H1 (cell line): ENCODE data around the gene SNAPC3. TPM values are rescaled to one million over a fixed set of nuclear protein-coding genes. Genes with fewer than 3 reads are reported as not detected.

Experiments
- BCL11A ChIP-seq, 2 experiments: IDR thresholded peaks; one replicate each; pipeline ENCODE4 v1.6.1; 2011; ENCODE audit warnings: low read depth in 2 of 2, low read length in 2 of 2, mild to moderate bottlenecking in 2 of 2
- BRCA1 ChIP-seq: IDR thresholded peaks from 2 replicates; pipeline ENCODE4 v1.6.1; 2012; ENCODE audit warnings: low read depth, low read length, improper control_type of control experiment
- HDAC2 ChIP-seq, 2 experiments: fragments of 300-600 bp in 1 of 2; sonication (generic) in 1 of 2; IDR thresholded peaks; 2 replicates each; pipeline ENCODE4 v1.6.1; 2011 to 2012; ENCODE audit warnings: low read depth in 2 of 2, low read length in 2 of 2, mild to moderate bottlenecking in 2 of 2, moderate library complexity in 2 of 2, borderline replicate concordance in 1 of 2, inconsistent platforms in 1 of 2
- PHF8 ChIP-seq: fragments of 200-600 bp; sonication (generic); conservative IDR thresholded peaks from 2 replicates; pipeline ENCODE4 v1.7.1; 2012; ENCODE audit warnings: low read depth, mild to moderate bottlenecking, inconsistent platforms, low read length, moderate library complexity
- polyA plus RNA-seq, 7 experiments: library from polyadenylated mRNA; depleted of rRNA in 3 of 7; stranded (reverse) in 5 of 7; unstranded in 2 of 7; fragments of >200 nt in 5 of 7; fragments of 200-250 nt in 2 of 7; gene quantifications; 1 replicate in 5 of 7; 2 replicates in 1 of 7; 4 replicates in 1 of 7; pipeline versions ENCODE4 v1.2.1 to v1.2.3, GENCODE V29; 2011 to 2013; ENCODE audit warnings: missing spikeins in 2 of 7, mixed read lengths in 2 of 7
- total RNA-seq: library from RNA; stranded (reverse); fragmentation: NEBNext Ultra II Directional; extraction: Animal tissue kit (Norgen Biotek cat#: 25700); gene quantifications from 2 replicates; pipeline ENCODE4 v1.2.1, GENCODE V29; 2021
- TF ChIP-seq, protein P1 (sequence below): IDR thresholded peaks from 2 replicates; pipeline ENCODE4 v1.6.1; 2011; ENCODE audit warnings: low read depth, mild to moderate bottlenecking, low read length; ENCODE audit not compliant: insufficient read depth

SNAPC3 gene
- total and polyA plus RNA-seq, 2 of the 8 experiments (the other 6 are each of a cell fraction or from before 2014, with no cell fraction given): 11.9 to 25.8 TPM

DNA sequence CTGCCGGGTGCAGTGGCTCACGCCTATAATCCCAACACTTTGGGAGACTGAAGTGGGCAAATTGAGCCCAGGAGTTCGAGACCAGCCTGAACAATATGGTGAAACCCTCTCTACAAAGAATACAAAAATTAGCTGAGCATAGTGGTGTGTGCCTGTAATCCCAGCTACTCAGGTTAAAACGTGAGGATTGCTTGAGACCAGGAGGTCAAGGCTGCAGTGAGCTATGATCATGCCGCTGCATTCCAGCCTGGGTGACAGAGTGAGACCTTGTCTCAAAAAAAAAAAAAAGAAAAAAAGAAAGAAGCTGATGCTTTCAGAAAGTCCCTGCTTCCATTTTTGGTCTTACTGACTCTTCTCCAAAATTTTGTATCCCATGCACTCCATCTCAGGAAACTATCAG, 31.3 kb downstream of the SNAPC3 start (continued):
- TF ChIP-seq, protein P1, sequence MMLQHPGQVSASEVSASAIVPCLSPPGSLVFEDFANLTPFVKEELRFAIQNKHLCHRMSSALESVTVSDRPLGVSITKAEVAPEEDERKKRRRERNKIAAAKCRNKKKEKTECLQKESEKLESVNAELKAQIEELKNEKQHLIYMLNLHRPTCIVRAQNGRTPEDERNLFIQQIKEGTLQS: no peak
- no peak for TF ChIP-seq BCL11A (IDR thresholded peaks at IDR 0.05; ENCODE audit: low read depth in 2 of 2, low read length in 2 of 2)
- no peak for TF ChIP-seq HDAC2 (IDR thresholded peaks at IDR 0.05; ENCODE audit: borderline replicate concordance in 1 of 2, low read depth in 2 of 2, low read length in 2 of 2)
- no peak for TF ChIP-seq PHF8
- no peak for TF ChIP-seq BRCA1
